HepG2 (cell line): ENCODE results near the gene ZFP36. TPM values are rescaled to one million over a fixed set of nuclear protein-coding genes. Genes with fewer than 3 reads are reported as not detected.

Source experiments
- JUN ChIP-seq: sonication (generic); formaldehyde crosslinking; IDR thresholded peaks from 2 replicates; pipeline ENCODE4 v1.4.0; 2020; ENCODE audit warnings: mild to moderate bottlenecking, missing genetic modification reagents
- SRY ChIP-seq: sonication (generic); formaldehyde crosslinking; IDR thresholded peaks from 2 replicates; pipeline ENCODE4 v1.8.0; 2022; ENCODE audit warnings: mild to moderate bottlenecking, missing genetic modification reagents
- ZFP1 ChIP-seq: IDR thresholded peaks from 2 replicates; pipeline ENCODE4 v1.6.1; 2016
- ZFP41 ChIP-seq: sonication (generic); formaldehyde crosslinking; IDR thresholded peaks from 2 replicates; pipeline ENCODE4 v1.4.0; 2020; ENCODE audit warnings: mild to moderate bottlenecking, missing genetic modification reagents, borderline replicate concordance
- ZNF431 ChIP-seq: sonication (generic); formaldehyde crosslinking; IDR thresholded peaks from 2 replicates; pipeline ENCODE4 v1.9.0; 2022; ENCODE audit warnings: missing genetic modification reagents, low read depth, mild to moderate bottlenecking, borderline replicate concordance
- polyA plus RNA-seq, 8 experiments: library from polyadenylated mRNA; depleted of rRNA in 3 of 8; stranded (reverse) in 7 of 8; unstranded in 1 of 8; fragments of >200 nt; fragmentation: Illumina TruSeq in 4 of 8; extraction: Trizol in 4 of 8; gene quantifications; 2 replicates each; pipeline versions ENCODE4 v1.2.1 to v1.2.3, GENCODE V29; 2011 to 2016; ENCODE audit warnings: low read depth in 4 of 8, missing spikeins in 1 of 8, mixed read lengths in 1 of 8; ENCODE audit not compliant: insufficient read depth in 1 of 8
- total RNA-seq, 5 experiments: library from RNA; depleted of rRNA; stranded (reverse); fragments of >200 nt; fragmentation: Illumina TruSeq; extraction: Trizol; gene quantifications; 2 replicates each; pipeline ENCODE4 v1.2.3, GENCODE V29; 2016; ENCODE audit warnings: low read depth in 1 of 5
- TF ChIP-seq, protein P1 (sequence below): sonication (generic); formaldehyde crosslinking; conservative IDR thresholded peaks from 2 replicates; pipeline ENCODE4 v1.4.0; 2020; ENCODE audit warnings: missing genetic modification reagents
- TF ChIP-seq, protein P2 (sequence below): sonication (generic); formaldehyde crosslinking; IDR thresholded peaks from 2 replicates; pipeline ENCODE4 v1.4.0; 2020; ENCODE audit warnings: missing genetic modification reagents
- TF ChIP-seq, protein P3 (sequence below): sonication (generic); formaldehyde crosslinking; IDR thresholded peaks from 2 replicates; pipeline ENCODE4 v1.4.0; 2020; ENCODE audit warnings: missing genetic modification reagents

The ZFP36 gene
- total and polyA plus RNA-seq, 2 of the 13 experiments (the other 11 are each of a cell fraction or from before 2014, with no cell fraction given), result 1.4 to 1.7 TPM

DNA sequence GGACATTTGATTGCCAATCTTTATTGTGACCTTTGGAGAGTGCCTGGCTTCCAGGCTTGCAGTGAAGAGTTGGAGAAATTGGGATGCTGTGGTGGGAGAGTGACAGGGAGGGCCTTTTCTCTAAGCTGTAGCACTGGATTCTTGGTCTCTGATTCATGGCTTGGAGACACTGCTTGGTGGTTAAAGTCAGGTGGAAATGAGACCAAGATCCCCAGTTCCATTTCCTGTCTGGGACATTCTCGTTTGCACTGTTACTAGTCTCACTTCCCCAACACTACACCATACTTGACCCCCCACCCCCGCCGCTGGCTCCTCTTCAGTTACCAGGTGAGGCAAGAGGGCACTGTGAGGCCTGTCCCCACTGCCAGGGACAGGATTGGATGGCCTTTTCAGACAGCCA lies 41.6 kb downstream of the ZFP36 start (continued):
- TF ChIP-seq, protein P1, sequence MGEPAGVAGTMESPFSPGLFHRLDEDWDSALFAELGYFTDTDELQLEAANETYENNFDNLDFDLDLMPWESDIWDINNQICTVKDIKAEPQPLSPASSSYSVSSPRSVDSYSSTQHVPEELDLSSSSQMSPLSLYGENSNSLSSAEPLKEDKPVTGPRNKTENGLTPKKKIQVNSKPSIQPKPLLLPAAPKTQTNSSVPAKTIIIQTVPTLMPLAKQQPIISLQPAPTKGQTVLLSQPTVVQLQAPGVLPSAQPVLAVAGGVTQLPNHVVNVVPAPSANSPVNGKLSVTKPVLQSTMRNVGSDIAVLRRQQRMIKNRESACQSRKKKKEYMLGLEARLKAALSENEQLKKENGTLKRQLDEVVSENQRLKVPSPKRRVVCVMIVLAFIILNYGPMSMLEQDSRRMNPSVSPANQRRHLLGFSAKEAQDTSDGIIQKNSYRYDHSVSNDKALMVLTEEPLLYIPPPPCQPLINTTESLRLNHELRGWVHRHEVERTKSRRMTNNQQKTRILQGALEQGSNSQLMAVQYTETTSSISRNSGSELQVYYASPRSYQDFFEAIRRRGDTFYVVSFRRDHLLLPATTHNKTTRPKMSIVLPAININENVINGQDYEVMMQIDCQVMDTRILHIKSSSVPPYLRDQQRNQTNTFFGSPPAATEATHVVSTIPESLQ (CRISPR knock-in tag), result no peak
- TF ChIP-seq ZNF431 (CRISPR knock-in tag), result no peak
- TF ChIP-seq, protein P2, sequence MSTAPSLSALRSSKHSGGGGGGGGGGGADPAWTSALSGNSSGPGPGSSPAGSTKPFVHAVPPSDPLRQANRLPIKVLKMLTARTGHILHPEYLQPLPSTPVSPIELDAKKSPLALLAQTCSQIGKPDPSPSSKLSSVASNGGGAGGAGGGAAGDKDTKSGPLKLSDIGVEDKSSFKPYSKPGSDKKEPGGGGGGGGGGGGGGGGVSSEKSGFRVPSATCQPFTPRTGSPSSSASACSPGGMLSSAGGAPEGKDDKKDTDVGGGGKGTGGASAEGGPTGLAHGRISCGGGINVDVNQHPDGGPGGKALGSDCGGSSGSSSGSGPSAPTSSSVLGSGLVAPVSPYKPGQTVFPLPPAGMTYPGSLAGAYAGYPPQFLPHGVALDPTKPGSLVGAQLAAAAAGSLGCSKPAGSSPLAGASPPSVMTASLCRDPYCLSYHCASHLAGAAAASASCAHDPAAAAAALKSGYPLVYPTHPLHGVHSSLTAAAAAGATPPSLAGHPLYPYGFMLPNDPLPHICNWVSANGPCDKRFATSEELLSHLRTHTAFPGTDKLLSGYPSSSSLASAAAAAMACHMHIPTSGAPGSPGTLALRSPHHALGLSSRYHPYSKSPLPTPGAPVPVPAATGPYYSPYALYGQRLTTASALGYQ (CRISPR knock-in tag), result no peak
- TF ChIP-seq ZFP41 (CRISPR knock-in tag), result no peak
- TF ChIP-seq, protein P3, sequence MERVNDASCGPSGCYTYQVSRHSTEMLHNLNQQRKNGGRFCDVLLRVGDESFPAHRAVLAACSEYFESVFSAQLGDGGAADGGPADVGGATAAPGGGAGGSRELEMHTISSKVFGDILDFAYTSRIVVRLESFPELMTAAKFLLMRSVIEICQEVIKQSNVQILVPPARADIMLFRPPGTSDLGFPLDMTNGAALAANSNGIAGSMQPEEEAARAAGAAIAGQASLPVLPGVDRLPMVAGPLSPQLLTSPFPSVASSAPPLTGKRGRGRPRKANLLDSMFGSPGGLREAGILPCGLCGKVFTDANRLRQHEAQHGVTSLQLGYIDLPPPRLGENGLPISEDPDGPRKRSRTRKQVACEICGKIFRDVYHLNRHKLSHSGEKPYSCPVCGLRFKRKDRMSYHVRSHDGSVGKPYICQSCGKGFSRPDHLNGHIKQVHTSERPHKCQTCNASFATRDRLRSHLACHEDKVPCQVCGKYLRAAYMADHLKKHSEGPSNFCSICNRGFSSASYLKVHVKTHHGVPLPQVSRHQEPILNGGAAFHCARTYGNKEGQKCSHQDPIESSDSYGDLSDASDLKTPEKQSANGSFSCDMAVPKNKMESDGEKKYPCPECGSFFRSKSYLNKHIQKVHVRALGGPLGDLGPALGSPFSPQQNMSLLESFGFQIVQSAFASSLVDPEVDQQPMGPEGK, result no peak
- TF ChIP-seq SRY (CRISPR knock-in tag), result no peak
- no peak for TF ChIP-seq JUN
- TF ChIP-seq ZFP1, result no peak
